GM21737 (cell line): ENCODE results near the gene MYDGF.
"Not testable (repeated sequence)": the region's sequence is repeated elsewhere in the genome, so short reads cannot be mapped to it uniquely, and the experiment has no call there.

ENCODE experiments used
- ATAC-seq: cut with Tn5 transposase; IDR thresholded peaks from one replicate; pipeline ENCODE4 v1.9.1; 2021; ENCODE audit warnings: mild to moderate bottlenecking, moderate library complexity; ENCODE audit not compliant: unreplicated experiment

Gene MYDGF

GRCh38 chr19:4701557-4701956, 31.4 kb upstream of the MYDGF start:
- no peak for ATAC-seq

- no peak for ATAC-seq
Observed at GRCh38 chr19:4700693-4700970, 30.5 kb upstream of the MYDGF start.

DNA sequence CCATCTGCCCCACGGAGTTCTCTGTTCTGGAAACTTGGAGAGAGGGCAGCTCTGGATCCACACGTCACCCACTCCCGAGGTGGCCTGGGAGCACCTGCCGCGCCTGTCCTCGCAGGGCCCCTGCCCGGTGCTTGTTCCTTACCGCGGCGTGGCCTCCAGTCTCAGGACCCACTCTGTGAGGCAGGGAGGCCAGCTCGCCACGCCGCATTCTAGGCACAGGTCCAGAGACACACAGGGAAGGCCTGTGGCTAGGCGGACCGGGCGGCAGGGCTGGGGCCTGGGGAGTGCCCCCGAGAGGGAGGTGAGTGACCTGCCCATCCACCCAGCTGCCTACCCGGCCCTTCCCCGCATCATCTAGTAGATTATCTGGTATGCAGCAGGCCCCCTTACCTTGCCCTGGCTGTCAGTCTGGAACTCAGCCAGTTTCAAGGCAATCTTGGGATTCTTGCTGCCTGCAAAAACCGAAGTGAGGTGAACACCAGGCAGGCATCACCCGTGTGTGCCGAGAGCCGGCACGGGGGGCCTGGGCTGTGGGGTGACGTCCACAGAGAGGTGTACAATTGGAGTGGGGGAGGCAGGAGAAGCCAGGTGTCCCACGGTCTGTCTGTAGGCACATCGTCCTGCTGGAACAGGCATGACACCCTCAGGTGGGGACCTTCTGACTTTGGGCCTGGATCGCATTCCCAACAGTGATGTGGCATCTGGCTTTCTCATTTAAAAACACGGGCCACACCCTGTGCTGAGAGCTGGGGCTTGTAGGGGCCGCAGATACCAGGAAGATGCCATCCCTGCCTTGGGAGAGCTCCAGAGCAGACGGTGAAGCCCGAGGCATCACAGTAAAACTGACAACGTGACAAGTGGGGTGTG, 29.9 kb upstream of the MYDGF start:
- ATAC-seq: no peak

DNA sequence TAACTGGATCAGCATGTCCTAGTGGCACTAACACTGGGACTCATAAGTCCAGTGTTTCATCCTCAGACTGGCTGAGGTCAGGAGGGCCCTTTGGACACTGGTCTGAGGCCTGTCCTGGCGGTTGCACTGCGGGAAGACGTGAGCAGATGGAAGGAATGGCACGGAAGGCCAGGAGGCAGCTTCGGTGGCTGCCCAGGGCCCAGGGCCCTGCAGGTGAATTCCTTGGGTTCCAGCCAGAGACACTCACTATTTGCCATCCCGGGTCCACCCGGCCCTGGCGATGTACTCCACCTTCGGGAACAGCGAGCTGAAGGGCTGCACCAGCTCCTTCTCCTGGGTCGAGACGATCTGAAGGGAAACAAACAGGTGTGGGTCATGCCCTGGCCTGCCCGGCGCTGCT, 27.2 kb upstream of the MYDGF start:
- no peak for ATAC-seq

GRCh38 chr19:4695224-4695731, 25.1 kb upstream of the MYDGF start:
- no peak for ATAC-seq

GRCh38 chr19:4694211-4694987, 24.3 kb upstream of the MYDGF start:
- ATAC-seq: no peak

DNA sequence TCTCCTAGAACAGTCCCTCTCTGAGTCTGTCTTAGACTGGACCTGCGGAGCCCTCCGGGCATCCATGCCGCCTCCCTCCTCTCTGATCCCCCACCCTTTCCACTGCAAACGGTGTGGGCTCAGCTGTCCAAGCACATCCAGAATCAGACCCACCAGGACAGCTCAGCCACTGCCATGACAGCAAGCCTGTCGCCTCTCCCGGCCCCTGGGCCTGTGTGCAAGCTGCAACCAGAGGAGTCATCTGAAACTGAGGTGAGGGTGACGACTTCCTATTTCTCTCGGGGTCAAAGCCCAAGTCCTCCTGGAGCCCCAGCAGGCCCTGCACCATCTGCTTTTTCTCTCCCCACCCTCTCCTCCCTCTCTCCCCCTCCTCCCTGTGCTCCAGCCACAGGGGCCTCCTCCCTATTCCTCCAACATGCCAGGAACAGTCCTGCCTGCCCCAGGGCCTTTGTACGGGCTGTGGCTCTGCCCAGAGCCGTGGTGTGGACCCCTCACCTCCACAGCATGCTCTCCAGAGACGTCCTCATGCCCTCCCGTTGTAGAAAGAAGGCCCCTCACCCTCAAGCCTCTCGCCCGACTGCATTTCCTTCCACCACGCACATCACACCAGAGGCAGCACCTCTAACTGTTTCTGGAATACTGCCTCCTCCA, 23.5 kb upstream of the MYDGF start:
- ATAC-seq: no peak

GRCh38 chr19:4693078-4693350, 22.9 kb upstream of the MYDGF start:
- no peak for ATAC-seq

DNA sequence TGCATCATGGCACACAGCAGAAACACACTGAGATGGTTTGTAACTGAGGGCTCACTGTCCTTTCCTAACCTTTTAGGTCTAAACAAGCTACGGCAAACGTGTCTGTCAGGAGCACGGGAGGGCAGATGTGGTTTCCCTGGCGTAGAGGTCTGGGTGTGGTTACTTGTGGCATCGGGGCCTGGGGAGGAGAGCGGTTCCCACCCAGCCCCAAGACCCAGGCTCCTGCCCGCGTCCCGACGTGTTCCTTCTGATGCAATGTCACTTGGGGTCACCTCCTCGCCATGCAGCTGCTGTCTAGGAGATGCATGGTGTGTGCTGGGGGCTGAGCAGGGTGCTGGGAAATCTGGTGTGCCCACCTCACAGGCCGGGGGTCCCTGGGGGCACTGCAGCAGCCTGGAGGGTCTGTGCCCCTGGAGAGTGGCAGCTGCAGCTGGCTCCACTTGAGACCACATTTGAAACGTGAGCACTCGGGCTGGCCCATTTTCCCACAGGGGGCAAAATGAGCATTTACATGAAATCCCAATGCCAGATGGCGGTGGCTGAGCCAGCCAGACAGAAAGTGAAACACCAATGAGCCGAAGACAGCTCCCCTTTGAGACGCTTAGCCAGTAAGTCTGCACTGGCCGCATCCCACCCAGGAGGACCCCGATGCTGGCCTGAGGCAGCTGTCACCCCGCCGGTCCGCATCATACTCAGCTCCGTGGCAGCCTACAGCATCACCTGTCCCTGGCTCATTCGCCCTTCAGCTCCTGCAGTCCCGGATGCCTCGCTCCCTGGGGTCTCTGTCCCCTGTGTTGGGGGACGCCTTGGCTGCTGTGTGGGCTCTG, 22.3 kb upstream of the MYDGF start:
- ATAC-seq: no peak

GRCh38 chr19:4691373-4691772, 21.2 kb upstream of the MYDGF start:
- ATAC-seq: no peak

- ATAC-seq: no peak
Observed at GRCh38 chr19:4690361-4690760, 20.2 kb upstream of the MYDGF start.

- ATAC-seq: no peak
Observed at GRCh38 chr19:4689403-4689802, 19.3 kb upstream of the MYDGF start.

GRCh38 chr19:4688587-4688986, 18.4 kb upstream of the MYDGF start:
- ATAC-seq: no peak

- ATAC-seq: no peak
Observed at GRCh38 chr19:4687396-4687795, 17.3 kb upstream of the MYDGF start.

GRCh38 chr19:4686700-4687099, 16.6 kb upstream of the MYDGF start:
- no peak for ATAC-seq

- ATAC-seq: no peak
Observed at GRCh38 chr19:4684312-4685095, 14.4 kb upstream of the MYDGF start.

DNA sequence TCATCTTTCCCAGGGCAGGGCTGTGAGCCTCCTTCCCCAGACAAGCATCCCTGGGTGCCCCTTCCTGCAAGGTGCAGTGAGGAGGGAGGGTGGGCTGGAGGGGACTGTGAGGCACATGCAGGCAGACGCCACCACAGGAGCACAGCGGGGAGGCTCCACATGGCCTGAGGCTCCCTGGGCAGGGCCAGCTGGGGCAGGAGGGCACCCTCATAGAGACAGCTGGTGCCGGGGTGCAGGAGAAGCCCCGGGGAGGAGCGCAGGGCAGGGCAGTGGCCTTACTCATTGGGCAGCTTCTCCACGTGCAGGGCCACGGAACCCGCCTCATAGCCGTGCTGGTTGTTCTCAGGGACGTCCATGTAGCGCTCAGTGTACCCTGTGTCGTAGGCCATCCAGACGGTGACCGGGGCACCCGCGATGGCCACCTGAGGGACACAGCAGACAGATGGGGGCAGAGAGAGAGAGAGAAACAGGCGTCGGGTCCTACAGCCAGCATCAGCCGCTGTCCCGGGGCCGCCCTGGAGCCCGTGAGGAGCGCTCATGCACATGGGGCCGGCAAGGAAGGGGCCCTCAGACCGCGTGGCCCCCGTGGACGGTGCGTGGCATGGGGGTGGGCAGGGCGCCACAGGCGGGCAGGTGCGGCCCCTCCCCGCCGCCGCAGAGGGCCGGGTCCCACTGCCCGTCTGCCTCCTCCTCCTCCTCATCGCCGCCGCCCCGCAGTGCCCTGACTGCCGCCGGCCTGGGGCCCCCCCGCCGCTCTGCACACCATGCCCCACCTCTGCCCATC, 12.5 kb upstream of the MYDGF start:
- no peak for ATAC-seq

DNA sequence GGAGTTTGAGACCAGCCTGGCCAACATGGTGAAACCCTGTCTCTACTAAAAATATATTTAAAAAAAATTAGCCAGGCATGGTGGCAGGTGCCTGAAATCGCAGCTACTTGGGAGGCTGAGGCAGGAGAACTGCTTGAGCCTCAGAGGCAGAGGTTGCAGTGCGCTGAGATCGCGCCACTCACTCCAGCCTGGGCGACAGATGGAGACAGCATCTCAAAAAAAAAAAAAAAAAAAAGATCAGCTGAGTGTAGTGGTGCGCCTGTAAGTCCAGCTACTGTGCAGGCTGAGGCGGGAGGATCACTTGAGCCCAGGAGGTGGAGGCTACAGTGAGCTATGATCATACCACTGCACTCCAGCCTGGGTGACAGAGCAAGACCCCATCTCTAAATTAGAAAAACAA, 9.9 kb upstream of the MYDGF start:
- ATAC-seq: not testable (repeated sequence)
